SK-N-MC (cell line): ENCODE measurements around the gene GRID2.

ENCODE experiments used
- EZH2 ChIP-seq: fragments of 200-600 bp; sonication (generic); IDR thresholded peaks from one replicate; pipeline ENCODE4 v1.6.1; 2017; ENCODE audit warnings: antibody characterized with exemption
- FOXP2 ChIP-seq: optimal IDR thresholded peaks from 2 replicates; pipeline ENCODE3; 2011; ENCODE audit warnings: mild to moderate bottlenecking, moderate library complexity; ENCODE audit not compliant: insufficient read depth; ENCODE audit errors: extremely low read length, control extremely low read depth
- POLR2AphosphoS5 ChIP-seq: IDR thresholded peaks from 2 replicates; pipeline ENCODE4 v1.6.1; 2012; ENCODE audit warnings: mild to moderate bottlenecking, low read depth, low read length, borderline replicate concordance

- TF ChIP-seq POLR2AphosphoS5, result no peak
- TF ChIP-seq EZH2, result no peak
- TF ChIP-seq FOXP2, result no peak
Measured at GRCh38 chr4:93761286-93761685, 1457.5 kb downstream of the GRID2 start.
